Activated CD4-positive, alpha-beta T cell treated with anti-CD3 and anti-CD28 coated beads, Interleukin-2, amount 10 ng/mL, durations not matched to agents 24 days and 14 days (primary cell): Measurements from ENCODE around the gene NUDT9. TPM values are rescaled to one million over a fixed set of nuclear protein-coding genes. Genes with fewer than 3 reads are reported as not detected.
"Not testable (repeated sequence)": the region's sequence is repeated elsewhere in the genome, so short reads cannot be mapped to it uniquely, and the experiment has no call there.

ENCODE experiments used
- DNase-seq: peaks from one replicate; pipeline ENCODE4 v3.0.0; 2022
- H3K27ac Mint-ChIP-seq: one replicate; pipeline ENCODE4 v1.8.0; 2022; ENCODE audit warnings: mild to moderate bottlenecking, mixed read lengths
- H3K27me3 Mint-ChIP-seq: one replicate; pipeline ENCODE4 v1.8.0; 2022; ENCODE audit warnings: mixed read lengths
- H3K36me3 Mint-ChIP-seq: one replicate; pipeline ENCODE4 v1.8.0; 2022; ENCODE audit warnings: low read depth, mild to moderate bottlenecking, mixed read lengths
- H3K4me1 Mint-ChIP-seq: one replicate; pipeline ENCODE4 v1.8.0; 2021; ENCODE audit warnings: mixed read lengths
- H3K4me3 Mint-ChIP-seq: one replicate; pipeline ENCODE4 v1.8.0; 2022; ENCODE audit warnings: mild to moderate bottlenecking, moderate library complexity, mixed read lengths
- H3K9me3 Mint-ChIP-seq: one replicate; pipeline ENCODE4 v1.8.0; 2021; ENCODE audit warnings: mixed read lengths
- intact Hi-C: fragments of 100-400 bp; cut with micrococcal nuclease; formaldehyde crosslinking; loops from one replicate; pipeline ENCODE4 v1.15.1; 2023
- total RNA-seq: library from RNA; stranded (reverse); gene quantifications from 2 replicates; pipeline ENCODE4 v1.2.3, GENCODE V29; 2022

NUDT9 gene
- total RNA-seq, 1 donor from 2014 or later: 17.4 TPM

DNA sequence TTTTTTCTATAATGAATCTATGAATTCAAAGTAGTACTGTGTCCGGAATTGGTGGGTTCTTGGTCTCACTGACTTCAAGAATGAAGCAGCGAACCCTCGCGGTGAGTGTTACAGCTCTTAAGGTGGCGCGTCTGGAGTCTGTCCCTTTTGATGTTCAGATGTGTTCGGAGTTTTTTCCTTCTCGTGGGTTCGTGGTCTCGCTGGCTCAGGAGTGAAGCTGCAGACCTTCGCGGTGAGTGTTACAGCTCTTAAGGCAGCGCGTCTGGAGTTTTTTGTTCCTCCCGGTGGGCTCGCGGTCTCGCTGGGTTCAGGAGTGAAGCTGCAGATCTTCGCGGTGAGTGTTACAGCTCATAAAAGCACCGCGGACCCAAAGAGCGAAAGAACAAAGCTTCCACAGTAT lies 27.3 kb upstream of the NUDT9 start:
- H3K27ac Mint-ChIP-seq, H3K4me1 Mint-ChIP-seq, intact Hi-C loops, H3K9me3 Mint-ChIP-seq, DNase-seq, H3K36me3 Mint-ChIP-seq, H3K4me3 Mint-ChIP-seq: not testable (repeated sequence)
- peaks cover 12% of the 10 kb centered on the region for H3K27me3 Mint-ChIP-seq

GRCh38 chr4:87395851-87396250 lies 26.5 kb upstream of the NUDT9 start:
- H3K27ac Mint-ChIP-seq, H3K9me3 Mint-ChIP-seq, H3K36me3 Mint-ChIP-seq, H3K4me3 Mint-ChIP-seq, H3K4me1 Mint-ChIP-seq, DNase-seq, intact Hi-C loops: not testable (repeated sequence)
- H3K27me3 Mint-ChIP-seq: peaks cover 12% of the 10 kb centered on the region

DNA sequence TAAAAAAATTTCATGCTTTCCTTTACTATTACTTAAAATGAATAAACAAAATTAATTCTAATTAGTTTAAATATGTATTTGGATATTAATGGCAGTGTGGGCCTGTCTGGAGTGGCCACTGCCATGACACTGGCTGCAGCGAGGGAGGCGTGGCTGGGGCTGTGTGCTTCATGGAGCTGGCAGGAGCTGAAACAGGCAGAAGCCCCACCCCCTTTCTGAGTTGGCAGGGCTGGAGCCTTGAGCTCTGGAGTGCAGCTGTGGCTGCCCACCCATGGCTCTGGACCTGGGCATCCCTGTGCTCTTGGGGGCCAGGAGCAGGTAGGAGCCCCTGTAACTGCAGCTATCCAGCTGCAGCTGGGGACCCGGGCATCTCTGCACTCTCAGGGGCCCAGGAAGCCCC lies 23.2 kb upstream of the NUDT9 start:
- H3K27ac Mint-ChIP-seq: no peak overlapping the region
- H3K4me3 Mint-ChIP-seq: no peak overlapping the region
- peaks cover 2% of the 10 kb centered on the region for H3K4me1 Mint-ChIP-seq
- no peak for DNase-seq
- peaks cover 5% of the 10 kb centered on the region for H3K27me3 Mint-ChIP-seq
- intact Hi-C loops: no loop called here
- no peaks in the 10 kb centered on the region for H3K9me3 Mint-ChIP-seq
- H3K36me3 Mint-ChIP-seq: no peaks in the 10 kb centered on the region

GRCh38 chr4:87399954-87400353 lies 22.4 kb upstream of the NUDT9 start:
- Mint-ChIP-seq H3K4me3 (no peak overlapping the region), H3K27me3 (peaks cover 4% of the 10 kb centered on the region), H3K36me3 (no peaks in the 10 kb centered on the region), H3K27ac (no peak overlapping the region), H3K9me3 (no peaks in the 10 kb centered on the region), H3K4me1 (no peaks in the 10 kb centered on the region)
- no peak for DNase-seq
- intact Hi-C loops: no loop called here

DNA sequence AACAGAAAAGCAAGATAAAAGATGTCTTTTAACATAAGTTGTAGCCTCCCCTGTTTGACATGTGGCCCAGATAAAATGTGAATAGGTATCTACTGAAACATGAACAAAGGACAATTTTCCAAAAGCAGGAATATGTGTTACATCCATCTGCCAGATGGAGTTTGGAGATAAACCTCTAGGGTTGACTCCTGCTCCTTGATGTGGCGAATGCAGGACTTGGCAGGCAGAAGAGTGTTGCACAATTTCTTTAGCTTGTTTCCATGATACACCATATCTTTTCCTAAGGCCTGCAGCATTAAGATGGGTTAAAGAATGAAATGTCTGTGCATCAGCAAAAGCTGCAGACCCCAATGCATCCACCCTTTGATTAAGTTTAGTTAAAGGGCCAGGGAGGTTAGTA lies 18.6 kb upstream of the NUDT9 start:
- H3K36me3 Mint-ChIP-seq, H3K27me3 Mint-ChIP-seq, H3K27ac Mint-ChIP-seq, H3K9me3 Mint-ChIP-seq, DNase-seq, intact Hi-C loops, H3K4me3 Mint-ChIP-seq: not testable (repeated sequence)
- H3K4me1 Mint-ChIP-seq: peaks cover 11% of the 10 kb centered on the region

DNA sequence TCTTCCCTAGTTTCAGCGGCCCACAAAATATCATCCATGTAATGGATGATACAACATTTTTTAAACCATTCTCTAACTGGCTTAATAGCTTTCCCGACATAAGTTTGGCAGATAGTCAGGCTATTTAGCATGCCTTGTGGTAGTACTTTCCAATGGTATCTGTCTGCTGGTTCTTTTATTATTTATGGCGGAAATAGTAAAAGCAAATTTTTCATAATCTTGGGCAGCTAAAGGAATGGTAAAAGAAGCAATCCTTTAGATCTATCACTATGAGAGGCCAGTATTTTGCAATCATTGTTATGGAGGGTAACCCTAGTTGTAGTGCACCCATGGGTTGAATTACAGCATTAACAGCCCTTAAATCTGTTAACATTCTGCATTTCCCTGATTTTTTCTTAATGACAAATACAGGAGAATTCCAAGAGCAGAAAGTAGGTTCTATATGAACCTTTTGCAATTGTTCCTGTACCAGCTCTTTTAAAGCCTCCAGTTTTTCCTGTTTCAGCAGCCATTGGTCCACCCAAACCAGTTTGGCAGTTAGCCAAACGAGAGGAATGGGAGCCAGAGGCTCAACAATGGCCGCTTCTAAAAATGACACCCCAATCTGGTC lies 17.1 kb upstream of the NUDT9 start:
- no peak overlapping the region for H3K27ac Mint-ChIP-seq
- intact Hi-C loops: no loop called here
- no peak overlapping the region for H3K4me3 Mint-ChIP-seq
- peaks cover 15% of the 10 kb centered on the region for H3K27me3 Mint-ChIP-seq
- H3K36me3 Mint-ChIP-seq: no peaks in the 10 kb centered on the region
- peaks cover 11% of the 10 kb centered on the region for H3K4me1 Mint-ChIP-seq
- DNase-seq: no peak
- H3K9me3 Mint-ChIP-seq: no peaks in the 10 kb centered on the region

- no peaks in the 10 kb centered on the region for H3K36me3 Mint-ChIP-seq
- H3K4me3 Mint-ChIP-seq: no peak overlapping the region
- intact Hi-C loops: no loop called here
- peaks cover 11% of the 10 kb centered on the region for H3K4me1 Mint-ChIP-seq
- no peak overlapping the region for H3K27ac Mint-ChIP-seq
- peaks cover 20% of the 10 kb centered on the region for H3K27me3 Mint-ChIP-seq
- no peaks in the 10 kb centered on the region for H3K9me3 Mint-ChIP-seq
- DNase-seq: no peak
Measured at GRCh38 chr4:87406462-87406861, 15.9 kb upstream of the NUDT9 start.

DNA sequence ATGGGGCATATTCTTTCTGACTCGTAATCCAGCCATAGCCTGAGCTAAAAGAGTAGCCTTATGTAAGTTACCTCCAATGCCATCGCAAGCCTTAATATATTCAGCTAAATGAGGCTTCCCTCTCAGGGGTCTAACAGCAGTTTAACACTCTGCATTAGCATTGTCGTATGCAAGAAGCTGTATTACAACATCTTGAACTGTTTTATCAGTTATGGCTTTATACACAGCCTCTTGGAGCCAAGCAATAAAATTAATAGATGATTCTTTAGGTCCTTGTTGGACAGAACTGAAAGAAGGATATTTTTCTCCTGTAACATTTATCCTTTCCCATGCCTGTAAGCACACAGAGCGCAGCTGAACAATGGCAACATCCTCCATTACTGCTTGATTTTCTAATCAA lies 15.5 kb upstream of the NUDT9 start:
- DNase-seq, H3K9me3 Mint-ChIP-seq, H3K27ac Mint-ChIP-seq, H3K36me3 Mint-ChIP-seq, H3K4me3 Mint-ChIP-seq, intact Hi-C loops: not testable (repeated sequence)
- Mint-ChIP-seq H3K4me1 (peaks cover 11% of the 10 kb centered on the region), H3K27me3 (peaks cover 20% of the 10 kb centered on the region)

GRCh38 chr4:87409420-87409939 lies 12.9 kb upstream of the NUDT9 start:
- no peak overlapping the region for H3K4me3 Mint-ChIP-seq
- intact Hi-C loops: no loop called here
- no peaks in the 10 kb centered on the region for H3K9me3 Mint-ChIP-seq

GRCh38 chr4:87410157-87410556 lies 12.2 kb upstream of the NUDT9 start:
- Mint-ChIP-seq H3K4me1 (peaks cover 11% of the 10 kb centered on the region), H3K4me3 (no peak overlapping the region), H3K27me3 (peaks cover 20% of the 10 kb centered on the region), H3K36me3 (no peaks in the 10 kb centered on the region), H3K27ac (no peak overlapping the region), H3K9me3 (no peaks in the 10 kb centered on the region)
- DNase-seq: no peak
- intact Hi-C loops: no loop called here

More at GRCh38 chr4:87409420-87409939, 12.9 kb upstream of the NUDT9 start:
- DNase-seq: no peak
- H3K27me3 Mint-ChIP-seq: peaks cover 22% of the 10 kb centered on the region
- H3K4me1 Mint-ChIP-seq: peaks cover 11% of the 10 kb centered on the region
- H3K36me3 Mint-ChIP-seq: no peaks in the 10 kb centered on the region
- no peak overlapping the region for H3K27ac Mint-ChIP-seq

- Mint-ChIP-seq H3K4me3 (no peak overlapping the region), H3K9me3 (no peaks in the 10 kb centered on the region), H3K36me3 (no peaks in the 10 kb centered on the region), H3K27ac (no peak overlapping the region), H3K4me1 (peaks cover 11% of the 10 kb centered on the region), H3K27me3 (peaks cover 20% of the 10 kb centered on the region)
- intact Hi-C loops: no loop called here
- no peak for DNase-seq
Measured at GRCh38 chr4:87410679-87411078, 11.7 kb upstream of the NUDT9 start.

DNA sequence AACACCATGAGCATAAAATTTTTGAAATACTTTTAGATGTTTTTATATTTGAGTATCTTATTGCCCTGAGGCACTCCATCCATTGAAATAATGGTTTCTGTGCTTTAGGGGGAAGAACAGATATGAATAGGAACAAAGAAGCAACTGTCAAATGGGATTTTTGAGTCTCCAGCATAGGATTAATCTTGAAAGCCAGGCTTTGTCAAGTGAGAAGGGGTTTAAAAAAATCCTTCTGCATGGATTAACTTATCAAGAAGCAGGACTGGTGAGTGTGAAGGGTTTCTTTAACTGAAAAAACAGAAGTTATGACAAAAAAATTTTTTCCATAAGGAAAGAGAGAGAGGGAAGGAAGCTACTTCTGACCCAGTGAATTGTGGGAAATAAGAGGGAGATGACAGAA lies 7.6 kb upstream of the NUDT9 start:
- intact Hi-C loops: no loop called here
- H3K4me3 Mint-ChIP-seq: no peak overlapping the region
- H3K9me3 Mint-ChIP-seq: no peaks in the 10 kb centered on the region
- H3K27ac Mint-ChIP-seq: no peak overlapping the region
- DNase-seq: no peak
- peaks cover 12% of the 10 kb centered on the region for H3K27me3 Mint-ChIP-seq
- no peaks in the 10 kb centered on the region for H3K36me3 Mint-ChIP-seq
- H3K4me1 Mint-ChIP-seq: no peaks in the 10 kb centered on the region

- H3K36me3 Mint-ChIP-seq: no peaks in the 10 kb centered on the region
- peaks cover 6% of the 10 kb centered on the region for H3K4me1 Mint-ChIP-seq
- H3K4me3 Mint-ChIP-seq: no peak overlapping the region
- H3K27me3 Mint-ChIP-seq: peaks cover 3% of the 10 kb centered on the region
- intact Hi-C loops: no loop called here
- no peaks in the 10 kb centered on the region for H3K9me3 Mint-ChIP-seq
- H3K27ac Mint-ChIP-seq: no peak overlapping the region
- DNase-seq: no peak
Measured at GRCh38 chr4:87416965-87417364, 5.4 kb upstream of the NUDT9 start.

- intact Hi-C loops, H3K27me3 Mint-ChIP-seq, H3K4me3 Mint-ChIP-seq, H3K27ac Mint-ChIP-seq, DNase-seq, H3K4me1 Mint-ChIP-seq, H3K9me3 Mint-ChIP-seq, H3K36me3 Mint-ChIP-seq: not testable (repeated sequence)
Measured at GRCh38 chr4:87418410-87418809, 4.0 kb upstream of the NUDT9 start.
